PC-3 (cell line): ENCODE data around the gene HOXC12.

Experiments used
- EZH2phosphoT487 ChIP-seq: fragments of 300-600 bp; sonication (generic); IDR thresholded peaks from 2 replicates; pipeline ENCODE4 v1.6.1; 2018; ENCODE audit warnings: mild to moderate bottlenecking, antibody characterized with exemption, low read length, borderline replicate concordance
- TF ChIP-seq, protein P1 (sequence below): fragments of 300-600 bp; sonication (generic); conservative IDR thresholded peaks from 2 replicates; pipeline ENCODE4 v1.5.1; 2017; ENCODE audit warnings: antibody characterized with exemption, low read depth, mild to moderate bottlenecking, low read length

DNA sequence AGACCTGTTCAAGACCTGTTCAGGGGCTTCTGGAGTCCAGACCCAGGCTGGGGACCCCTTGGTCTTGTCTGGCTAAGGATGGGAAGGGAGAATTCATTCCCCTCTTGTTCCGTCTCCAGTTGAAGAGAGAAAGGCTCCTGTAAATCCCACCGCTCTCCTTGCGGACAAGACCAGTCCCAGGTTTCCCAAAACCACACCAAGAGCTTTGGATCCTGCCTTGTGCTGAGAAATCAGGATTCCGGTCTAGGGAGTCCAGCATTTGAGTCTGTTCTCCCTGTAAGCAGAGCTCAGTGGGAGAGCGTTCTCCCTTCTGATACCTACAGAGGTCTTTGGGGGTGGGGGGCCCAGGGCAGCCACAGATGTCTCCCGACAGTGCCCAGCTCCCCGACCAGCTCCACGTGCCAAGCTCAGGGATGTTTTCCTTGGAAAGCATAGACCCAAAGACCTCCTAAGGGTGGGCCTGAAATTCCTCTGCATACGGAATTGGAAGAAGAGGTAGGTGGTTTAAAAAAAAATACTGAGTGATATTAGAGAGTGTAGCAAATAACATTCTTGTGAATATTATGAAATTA is 14.2 kb upstream of the HOXC12 start:
- TF ChIP-seq, protein P1, sequence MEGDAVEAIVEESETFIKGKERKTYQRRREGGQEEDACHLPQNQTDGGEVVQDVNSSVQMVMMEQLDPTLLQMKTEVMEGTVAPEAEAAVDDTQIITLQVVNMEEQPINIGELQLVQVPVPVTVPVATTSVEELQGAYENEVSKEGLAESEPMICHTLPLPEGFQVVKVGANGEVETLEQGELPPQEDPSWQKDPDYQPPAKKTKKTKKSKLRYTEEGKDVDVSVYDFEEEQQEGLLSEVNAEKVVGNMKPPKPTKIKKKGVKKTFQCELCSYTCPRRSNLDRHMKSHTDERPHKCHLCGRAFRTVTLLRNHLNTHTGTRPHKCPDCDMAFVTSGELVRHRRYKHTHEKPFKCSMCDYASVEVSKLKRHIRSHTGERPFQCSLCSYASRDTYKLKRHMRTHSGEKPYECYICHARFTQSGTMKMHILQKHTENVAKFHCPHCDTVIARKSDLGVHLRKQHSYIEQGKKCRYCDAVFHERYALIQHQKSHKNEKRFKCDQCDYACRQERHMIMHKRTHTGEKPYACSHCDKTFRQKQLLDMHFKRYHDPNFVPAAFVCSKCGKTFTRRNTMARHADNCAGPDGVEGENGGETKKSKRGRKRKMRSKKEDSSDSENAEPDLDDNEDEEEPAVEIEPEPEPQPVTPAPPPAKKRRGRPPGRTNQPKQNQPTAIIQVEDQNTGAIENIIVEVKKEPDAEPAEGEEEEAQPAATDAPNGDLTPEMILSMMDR, result no peak
- TF ChIP-seq EZH2phosphoT487, result no peak
